SK-N-SH (cell line): ENCODE results near the gene P2RX1.

Experiments used
- CHD2 ChIP-seq: fragments of 150-350 bp; IDR thresholded peaks from 2 replicates; pipeline ENCODE4 v1.6.1; 2018; ENCODE audit warnings: low read length; ENCODE audit not compliant: partially characterized antibody
- ELF1 ChIP-seq: IDR thresholded peaks from 2 replicates; pipeline ENCODE4 v1.4.0; 2012
- FOXM1 ChIP-seq: IDR thresholded peaks from 2 replicates; pipeline ENCODE4 v1.4.0; 2012; ENCODE audit warnings: low read depth, mild to moderate bottlenecking
- GABPA ChIP-seq: IDR thresholded peaks from 2 replicates; pipeline ENCODE4 v1.4.0; 2012; ENCODE audit warnings: low read depth, mild to moderate bottlenecking
- RAD21 ChIP-seq: IDR thresholded peaks from 2 replicates; pipeline ENCODE4 v1.6.1; 2012; ENCODE audit warnings: mild to moderate bottlenecking, low read length
- TAF1 ChIP-seq: IDR thresholded peaks from 2 replicates; pipeline ENCODE4 v1.6.1; 2012; ENCODE audit warnings: low read depth, mild to moderate bottlenecking, low read length, moderate library complexity, borderline replicate concordance
- TF ChIP-seq, protein P1 (sequence below): fragments of 200-600 bp; sonication (generic); IDR thresholded peaks from 2 replicates; pipeline ENCODE4 v1.6.1; 2017; ENCODE audit warnings: antibody characterized with exemption, mild to moderate bottlenecking, moderate library complexity
- TF ChIP-seq, protein P2 (sequence below): IDR thresholded peaks from 2 replicates; pipeline ENCODE4 v1.4.0; 2012; ENCODE audit warnings: low read depth, borderline replicate concordance
- TF ChIP-seq, protein P3 (sequence below): IDR thresholded peaks from 2 replicates; pipeline ENCODE4 v1.6.1; 2012; ENCODE audit warnings: mild to moderate bottlenecking, low read depth, low read length, moderate library complexity

DNA sequence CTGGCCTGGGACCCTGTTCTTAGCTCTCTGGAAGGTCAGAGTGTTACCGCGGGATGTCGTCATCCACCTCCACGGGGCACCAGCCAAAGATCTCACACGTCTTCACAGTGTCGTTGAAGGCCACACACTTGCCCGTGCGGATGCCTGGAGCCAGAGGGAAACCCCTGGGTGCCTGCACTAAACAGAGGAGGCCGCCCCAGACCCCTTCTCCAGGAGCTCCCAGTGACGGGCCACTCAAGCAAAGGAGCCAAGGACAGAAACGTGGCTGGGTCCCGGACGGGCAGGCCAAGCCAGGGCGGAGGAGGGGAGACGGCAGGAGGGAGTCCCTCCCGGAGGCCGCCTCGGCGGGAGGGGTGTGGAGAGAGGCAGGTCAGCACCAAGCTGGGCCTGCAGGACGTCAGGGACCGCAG is 12.4 kb downstream of the P2RX1 start:
- TF ChIP-seq TAF1 (no peak), RAD21 (no peak), CHD2 (no peak), FOXM1 (no peak), GABPA (no peak), ELF1 (no peak)
- TF ChIP-seq, protein P1, sequence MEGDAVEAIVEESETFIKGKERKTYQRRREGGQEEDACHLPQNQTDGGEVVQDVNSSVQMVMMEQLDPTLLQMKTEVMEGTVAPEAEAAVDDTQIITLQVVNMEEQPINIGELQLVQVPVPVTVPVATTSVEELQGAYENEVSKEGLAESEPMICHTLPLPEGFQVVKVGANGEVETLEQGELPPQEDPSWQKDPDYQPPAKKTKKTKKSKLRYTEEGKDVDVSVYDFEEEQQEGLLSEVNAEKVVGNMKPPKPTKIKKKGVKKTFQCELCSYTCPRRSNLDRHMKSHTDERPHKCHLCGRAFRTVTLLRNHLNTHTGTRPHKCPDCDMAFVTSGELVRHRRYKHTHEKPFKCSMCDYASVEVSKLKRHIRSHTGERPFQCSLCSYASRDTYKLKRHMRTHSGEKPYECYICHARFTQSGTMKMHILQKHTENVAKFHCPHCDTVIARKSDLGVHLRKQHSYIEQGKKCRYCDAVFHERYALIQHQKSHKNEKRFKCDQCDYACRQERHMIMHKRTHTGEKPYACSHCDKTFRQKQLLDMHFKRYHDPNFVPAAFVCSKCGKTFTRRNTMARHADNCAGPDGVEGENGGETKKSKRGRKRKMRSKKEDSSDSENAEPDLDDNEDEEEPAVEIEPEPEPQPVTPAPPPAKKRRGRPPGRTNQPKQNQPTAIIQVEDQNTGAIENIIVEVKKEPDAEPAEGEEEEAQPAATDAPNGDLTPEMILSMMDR, result no peak
- TF ChIP-seq, protein P2, sequence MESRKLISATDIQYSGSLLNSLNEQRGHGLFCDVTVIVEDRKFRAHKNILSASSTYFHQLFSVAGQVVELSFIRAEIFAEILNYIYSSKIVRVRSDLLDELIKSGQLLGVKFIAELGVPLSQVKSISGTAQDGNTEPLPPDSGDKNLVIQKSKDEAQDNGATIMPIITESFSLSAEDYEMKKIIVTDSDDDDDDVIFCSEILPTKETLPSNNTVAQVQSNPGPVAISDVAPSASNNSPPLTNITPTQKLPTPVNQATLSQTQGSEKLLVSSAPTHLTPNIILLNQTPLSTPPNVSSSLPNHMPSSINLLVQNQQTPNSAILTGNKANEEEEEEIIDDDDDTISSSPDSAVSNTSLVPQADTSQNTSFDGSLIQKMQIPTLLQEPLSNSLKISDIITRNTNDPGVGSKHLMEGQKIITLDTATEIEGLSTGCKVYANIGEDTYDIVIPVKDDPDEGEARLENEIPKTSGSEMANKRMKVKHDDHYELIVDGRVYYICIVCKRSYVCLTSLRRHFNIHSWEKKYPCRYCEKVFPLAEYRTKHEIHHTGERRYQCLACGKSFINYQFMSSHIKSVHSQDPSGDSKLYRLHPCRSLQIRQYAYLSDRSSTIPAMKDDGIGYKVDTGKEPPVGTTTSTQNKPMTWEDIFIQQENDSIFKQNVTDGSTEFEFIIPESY, result no peak
- TF ChIP-seq, protein P3, sequence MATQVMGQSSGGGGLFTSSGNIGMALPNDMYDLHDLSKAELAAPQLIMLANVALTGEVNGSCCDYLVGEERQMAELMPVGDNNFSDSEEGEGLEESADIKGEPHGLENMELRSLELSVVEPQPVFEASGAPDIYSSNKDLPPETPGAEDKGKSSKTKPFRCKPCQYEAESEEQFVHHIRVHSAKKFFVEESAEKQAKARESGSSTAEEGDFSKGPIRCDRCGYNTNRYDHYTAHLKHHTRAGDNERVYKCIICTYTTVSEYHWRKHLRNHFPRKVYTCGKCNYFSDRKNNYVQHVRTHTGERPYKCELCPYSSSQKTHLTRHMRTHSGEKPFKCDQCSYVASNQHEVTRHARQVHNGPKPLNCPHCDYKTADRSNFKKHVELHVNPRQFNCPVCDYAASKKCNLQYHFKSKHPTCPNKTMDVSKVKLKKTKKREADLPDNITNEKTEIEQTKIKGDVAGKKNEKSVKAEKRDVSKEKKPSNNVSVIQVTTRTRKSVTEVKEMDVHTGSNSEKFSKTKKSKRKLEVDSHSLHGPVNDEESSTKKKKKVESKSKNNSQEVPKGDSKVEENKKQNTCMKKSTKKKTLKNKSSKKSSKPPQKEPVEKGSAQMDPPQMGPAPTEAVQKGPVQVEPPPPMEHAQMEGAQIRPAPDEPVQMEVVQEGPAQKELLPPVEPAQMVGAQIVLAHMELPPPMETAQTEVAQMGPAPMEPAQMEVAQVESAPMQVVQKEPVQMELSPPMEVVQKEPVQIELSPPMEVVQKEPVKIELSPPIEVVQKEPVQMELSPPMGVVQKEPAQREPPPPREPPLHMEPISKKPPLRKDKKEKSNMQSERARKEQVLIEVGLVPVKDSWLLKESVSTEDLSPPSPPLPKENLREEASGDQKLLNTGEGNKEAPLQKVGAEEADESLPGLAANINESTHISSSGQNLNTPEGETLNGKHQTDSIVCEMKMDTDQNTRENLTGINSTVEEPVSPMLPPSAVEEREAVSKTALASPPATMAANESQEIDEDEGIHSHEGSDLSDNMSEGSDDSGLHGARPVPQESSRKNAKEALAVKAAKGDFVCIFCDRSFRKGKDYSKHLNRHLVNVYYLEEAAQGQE, result no peak
